HG03442 (cell line): ENCODE measurements around the gene PCDHGA1.
"Not testable (repeated sequence)": the region's sequence is repeated elsewhere in the genome, so short reads cannot be mapped to it uniquely, and the experiment has no call there.

Experiments used
- ATAC-seq: cut with Tn5 transposase; IDR thresholded peaks from one replicate; pipeline ENCODE4 v1.9.1; 2021; ENCODE audit warnings: mild to moderate bottlenecking, moderate library complexity; ENCODE audit not compliant: unreplicated experiment

PCDHGA1 gene

GRCh38 chr5:141345327-141345726 lies 15.0 kb downstream of the PCDHGA1 start:
- no peak for ATAC-seq

DNA sequence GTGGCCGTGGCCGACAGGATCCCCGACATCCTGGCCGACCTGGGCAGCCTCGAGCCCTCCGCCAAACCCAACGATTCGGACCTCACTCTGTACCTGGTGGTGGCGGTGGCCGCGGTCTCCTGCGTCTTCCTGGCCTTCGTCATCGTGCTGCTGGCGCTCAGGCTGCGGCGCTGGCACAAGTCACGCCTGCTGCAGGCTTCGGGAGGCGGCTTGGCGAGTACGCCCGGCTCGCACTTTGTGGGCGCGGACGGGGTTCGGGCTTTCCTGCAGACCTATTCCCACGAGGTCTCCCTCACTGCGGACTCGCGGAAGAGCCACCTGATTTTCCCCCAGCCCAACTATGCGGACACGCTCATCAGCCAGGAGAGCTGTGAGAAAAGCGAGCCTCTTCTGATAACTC lies 15.7 kb downstream of the PCDHGA1 start:
- ATAC-seq = not testable (repeated sequence)

- ATAC-seq = peak; percentile 63
Measured at GRCh38 chr5:141349917-141350619, 19.8 kb downstream of the PCDHGA1 start, which contains the start of gene PCDHGB1. Gene PCDHGB1 (plus strand): TSS chr5:141350099. CDS start chr5:141350261, 162 bp downstream.

DNA sequence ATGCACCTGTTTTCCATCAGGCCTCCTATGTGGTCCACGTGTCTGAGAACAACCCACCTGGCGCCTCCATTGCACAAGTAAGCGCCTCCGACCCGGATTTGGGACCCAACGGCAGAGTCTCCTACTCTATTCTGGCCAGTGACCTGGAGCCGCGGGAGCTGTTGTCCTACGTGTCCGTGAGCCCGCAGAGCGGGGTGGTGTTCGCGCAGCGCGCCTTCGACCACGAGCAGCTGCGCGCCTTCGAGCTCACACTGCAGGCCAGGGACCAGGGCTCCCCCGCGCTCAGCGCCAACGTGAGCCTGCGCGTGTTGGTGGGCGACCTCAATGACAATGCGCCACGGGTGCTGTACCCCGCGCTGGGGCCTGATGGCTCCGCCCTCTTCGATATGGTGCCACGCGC lies 21.3 kb downstream of the PCDHGA1 start:
- no peak for ATAC-seq

DNA sequence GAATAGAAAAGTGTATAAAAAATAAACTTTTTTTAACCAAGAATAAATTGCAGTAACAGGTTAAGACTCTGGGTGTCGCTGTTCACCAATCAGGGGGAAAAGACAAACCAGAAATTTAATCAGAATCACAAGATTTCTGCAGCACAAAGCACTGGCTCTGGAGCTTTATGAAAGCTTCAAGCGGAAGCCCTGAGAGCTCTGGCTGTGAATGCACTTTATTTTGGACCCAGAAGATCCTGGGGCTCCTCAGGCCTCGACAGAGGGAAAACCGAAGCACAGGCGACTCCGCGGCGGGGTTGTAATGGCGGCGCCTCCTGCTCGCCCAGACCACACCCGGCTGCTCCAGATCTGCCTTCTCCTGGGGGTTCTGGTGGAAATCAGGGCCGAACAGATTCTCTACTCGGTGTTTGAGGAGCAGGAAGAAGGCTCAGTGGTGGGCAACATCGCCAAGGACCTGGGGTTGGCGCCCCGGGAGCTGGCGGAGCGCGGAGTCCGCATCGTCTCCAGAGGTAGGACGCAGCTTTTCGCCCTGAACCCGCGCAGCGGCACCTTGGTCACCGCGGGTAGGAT lies 24.7 kb downstream of the PCDHGA1 start, which contains the start of gene PCDHGA4:
Gene PCDHGA4 (plus strand): TSS at position 122 of the 570 bp plus-strand sequence. CDS start 87 bp downstream, at position 209.
- no peak for ATAC-seq

- ATAC-seq = no peak
Measured at GRCh38 chr5:141355641-141356040, 25.3 kb downstream of the PCDHGA1 start.

DNA sequence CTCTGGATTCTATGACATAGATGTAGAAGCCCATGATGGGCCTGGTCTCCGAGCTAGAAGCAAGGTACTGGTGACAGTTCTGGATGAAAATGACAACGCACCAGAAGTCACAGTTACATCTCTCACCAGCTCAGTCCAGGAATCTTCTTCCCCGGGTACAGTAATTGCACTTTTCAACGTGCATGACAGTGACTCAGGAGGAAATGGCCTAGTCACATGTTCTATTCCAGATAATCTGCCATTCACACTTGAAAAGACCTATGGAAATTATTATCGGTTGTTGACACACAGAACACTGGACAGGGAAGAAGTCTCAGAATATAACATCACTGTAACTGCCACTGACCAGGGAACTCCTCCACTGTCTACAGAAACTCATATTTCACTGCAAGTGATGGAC lies 25.8 kb downstream of the PCDHGA1 start:
- no peak for ATAC-seq

- no peak for ATAC-seq
Measured at GRCh38 chr5:141356950-141357349, 26.6 kb downstream of the PCDHGA1 start.

DNA sequence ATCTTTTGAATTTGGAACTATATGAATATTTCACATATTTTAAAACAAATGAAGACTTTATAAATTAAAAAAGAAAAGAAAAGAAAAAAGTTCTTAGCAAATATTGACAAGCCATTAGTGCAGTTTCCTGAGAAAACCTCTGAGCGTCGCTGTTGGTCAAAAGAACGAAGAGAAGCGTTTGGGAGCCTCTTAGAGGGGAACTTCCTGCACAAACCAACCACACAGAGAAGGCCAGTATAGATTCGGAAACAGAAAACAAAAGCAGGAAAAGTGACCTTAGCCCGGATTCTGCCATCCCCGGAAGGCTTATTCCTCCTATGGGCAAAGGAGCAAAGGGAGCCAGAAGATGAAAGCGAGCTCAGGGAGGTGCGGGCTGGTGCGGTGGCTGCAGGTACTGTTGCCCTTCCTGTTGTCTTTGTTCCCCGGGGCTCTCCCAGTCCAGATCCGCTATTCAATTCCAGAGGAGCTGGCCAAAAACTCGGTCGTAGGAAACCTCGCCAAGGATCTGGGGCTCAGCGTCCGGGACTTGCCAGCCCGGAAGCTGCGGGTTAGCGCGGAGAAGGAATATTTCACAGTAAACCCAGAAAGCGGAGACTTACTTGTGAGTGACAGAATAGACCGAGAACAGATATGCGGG lies 29.6 kb downstream of the PCDHGA1 start, which contains the start of gene PCDHGB2:
Gene PCDHGB2 (plus strand): TSS at position 205 of the 637 bp plus-strand sequence. CDS start 142 bp downstream, at position 347.
- ATAC-seq = peak; percentile 93

DNA sequence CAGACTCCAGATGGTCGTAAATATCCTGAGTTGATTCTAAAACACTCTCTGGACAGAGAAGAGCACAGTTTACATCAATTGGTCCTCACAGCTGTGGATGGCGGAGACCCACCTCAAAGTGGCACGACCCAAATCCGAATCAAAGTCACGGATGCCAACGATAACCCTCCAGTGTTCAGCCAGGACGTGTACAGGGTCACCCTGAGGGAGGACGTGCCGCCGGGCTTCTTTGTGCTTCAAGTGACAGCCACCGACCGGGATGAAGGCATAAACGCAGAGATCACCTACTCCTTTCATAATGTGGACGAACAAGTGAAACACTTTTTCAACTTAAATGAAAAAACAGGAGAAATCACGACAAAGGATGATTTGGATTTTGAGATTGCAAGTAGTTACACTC lies 30.4 kb downstream of the PCDHGA1 start:
- no peak for ATAC-seq

DNA sequence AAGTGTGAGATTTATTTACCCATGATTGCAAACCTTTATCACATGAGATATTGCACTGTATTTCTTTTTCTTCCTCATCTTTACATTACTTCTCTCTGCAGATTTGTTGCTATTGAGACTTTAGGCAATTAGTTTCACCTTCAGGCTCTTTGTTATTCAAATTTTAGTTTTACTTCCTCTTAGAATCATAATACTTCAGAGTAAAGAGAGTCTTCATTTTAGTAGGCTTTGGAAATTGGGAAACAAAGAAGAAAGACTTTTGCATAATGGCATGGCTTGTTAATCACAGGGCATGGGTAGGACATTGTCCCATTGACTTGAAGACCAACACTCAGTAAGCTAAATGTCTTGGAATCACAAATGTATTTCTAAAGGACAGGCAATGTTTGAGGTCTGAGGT lies 32.4 kb downstream of the PCDHGA1 start:
- no peak for ATAC-seq

- no peak for ATAC-seq
Measured at GRCh38 chr5:141363952-141364660, 33.8 kb downstream of the PCDHGA1 start, which contains the start of gene PCDHGA5. Gene PCDHGA5 (plus strand): TSS chr5:141364162. CDS start chr5:141364331, 169 bp downstream.

DNA sequence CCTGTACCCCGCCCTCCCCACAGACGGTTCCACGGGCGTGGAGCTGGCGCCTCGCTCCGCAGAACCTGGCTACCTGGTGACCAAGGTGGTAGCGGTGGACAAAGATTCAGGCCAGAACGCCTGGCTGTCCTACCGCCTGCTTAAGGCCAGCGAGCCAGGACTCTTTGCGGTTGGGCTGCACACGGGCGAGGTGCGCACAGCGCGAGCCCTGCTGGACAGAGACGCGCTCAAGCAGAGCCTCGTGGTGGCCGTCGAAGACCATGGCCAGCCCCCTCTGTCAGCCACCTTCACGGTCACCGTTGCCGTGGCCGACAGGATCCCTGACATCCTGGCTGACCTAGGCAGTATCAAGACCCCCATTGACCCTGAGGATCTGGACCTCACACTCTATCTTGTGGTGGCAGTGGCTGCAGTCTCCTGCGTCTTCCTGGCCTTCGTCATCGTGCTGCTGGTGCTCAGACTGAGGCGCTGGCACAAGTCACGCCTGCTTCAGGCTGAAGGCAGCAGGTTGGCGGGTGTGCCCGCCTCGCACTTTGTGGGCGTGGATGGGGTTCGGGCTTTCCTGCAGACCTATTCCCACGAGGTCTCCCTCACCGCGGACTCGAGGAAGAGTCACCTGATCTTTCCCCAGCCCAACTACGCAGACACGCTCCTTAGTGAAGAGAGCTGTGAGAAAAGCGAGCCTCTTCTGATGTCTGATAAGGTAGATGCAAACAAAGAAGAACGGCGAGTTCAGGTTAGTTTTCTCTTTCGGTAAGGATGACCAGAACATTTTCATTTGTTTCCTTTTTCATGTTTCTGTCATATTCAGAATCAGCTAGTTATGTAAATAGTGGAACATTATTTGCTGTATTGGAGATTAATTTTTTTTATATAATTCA lies 35.9 kb downstream of the PCDHGA1 start:
- no peak for ATAC-seq

- ATAC-seq = peak; percentile 64
Measured at GRCh38 chr5:141369994-141370848, 39.9 kb downstream of the PCDHGA1 start, which contains the start of gene PCDHGB3. Gene PCDHGB3 (plus strand): TSS chr5:141370242. CDS start chr5:141370395, 153 bp downstream.

DNA sequence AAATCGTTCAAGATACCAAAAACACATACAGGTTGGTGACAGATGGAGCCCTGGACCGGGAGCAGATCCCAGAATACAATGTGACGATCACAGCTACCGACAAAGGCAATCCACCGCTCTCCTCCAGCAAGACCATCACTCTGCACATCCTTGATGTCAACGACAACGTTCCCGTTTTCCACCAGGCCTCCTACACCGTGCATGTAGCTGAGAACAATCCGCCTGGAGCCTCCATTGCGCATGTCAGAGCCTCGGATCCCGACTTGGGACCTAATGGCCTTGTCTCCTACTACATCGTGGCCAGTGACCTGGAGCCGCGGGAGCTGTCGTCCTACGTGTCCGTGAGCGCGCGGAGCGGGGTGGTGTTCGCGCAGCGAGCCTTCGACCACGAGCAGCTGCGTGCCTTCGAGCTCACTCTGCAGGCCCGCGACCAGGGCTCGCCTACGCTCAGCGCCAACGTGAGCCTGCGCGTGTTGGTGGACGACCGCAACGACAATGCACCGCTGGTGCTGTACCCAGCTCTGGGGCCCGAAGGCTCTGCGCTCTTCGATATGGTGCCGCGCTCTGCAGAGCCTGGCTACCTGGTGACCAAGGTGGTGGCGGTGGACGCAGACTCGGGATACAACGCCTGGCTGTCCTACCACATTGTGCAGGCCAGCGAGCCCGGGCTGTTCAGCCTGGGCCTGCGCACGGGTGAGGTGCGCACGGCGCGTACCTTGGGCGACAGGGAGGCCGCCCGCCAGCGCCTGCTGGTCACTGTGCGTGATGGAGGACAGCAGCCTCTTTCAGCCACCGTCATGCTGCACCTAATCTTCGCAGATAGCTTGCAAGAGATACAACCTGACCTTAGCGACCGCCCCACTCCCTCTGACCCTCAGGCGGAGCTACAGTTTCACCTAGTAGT lies 41.5 kb downstream of the PCDHGA1 start:
- no peak for ATAC-seq

DNA sequence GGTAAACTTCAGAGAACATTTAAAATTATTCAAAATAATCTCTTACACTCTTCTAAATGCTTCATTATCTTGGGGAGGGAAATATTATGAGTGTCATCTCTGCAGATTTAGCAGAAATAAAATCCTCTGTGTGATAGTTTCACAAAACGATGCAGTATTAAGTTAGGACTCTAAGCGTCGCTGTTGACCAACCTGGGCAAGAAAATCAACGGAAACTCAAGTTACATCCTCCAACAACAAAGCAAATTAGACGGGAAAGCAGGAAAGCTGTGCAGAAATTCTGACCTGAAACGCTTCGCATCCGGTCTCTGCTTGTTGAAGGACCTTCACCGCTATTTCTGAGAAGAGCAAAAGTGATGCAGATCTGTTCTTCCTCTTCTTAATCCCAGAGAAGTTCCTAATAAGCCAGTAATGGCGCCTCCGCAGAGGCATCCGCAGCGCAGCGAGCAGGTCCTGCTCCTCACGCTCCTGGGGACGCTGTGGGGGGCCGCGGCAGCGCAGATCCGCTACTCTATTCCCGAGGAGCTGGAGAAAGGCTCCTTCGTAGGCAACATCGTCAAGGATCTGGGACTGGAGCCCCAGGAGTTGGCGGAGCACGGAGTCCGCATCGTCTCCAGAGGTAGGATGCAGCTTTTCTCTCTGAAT lies 43.5 kb downstream of the PCDHGA1 start, which contains the start of gene PCDHGA6:
Gene PCDHGA6 (plus strand): TSS at position 219 of the 645 bp plus-strand sequence. CDS start 193 bp downstream, at position 412.
- ATAC-seq = no peak

DNA sequence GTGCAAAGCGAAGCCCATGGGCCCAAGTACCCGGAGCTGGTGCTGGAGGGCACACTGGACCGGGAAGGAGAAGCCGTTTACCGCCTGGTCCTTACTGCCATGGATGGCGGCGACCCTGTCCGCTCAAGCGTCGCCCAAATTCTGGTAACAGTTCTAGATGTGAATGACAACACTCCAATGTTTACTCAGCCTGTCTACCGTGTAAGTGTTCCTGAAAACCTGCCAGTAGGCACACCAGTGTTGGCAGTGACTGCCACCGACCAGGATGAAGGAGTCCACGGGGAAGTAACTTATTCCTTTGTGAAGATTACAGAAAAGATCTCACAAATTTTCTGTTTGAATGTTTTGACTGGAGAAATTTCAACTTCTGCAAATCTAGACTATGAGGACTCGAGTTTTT lies 44.3 kb downstream of the PCDHGA1 start:
- ATAC-seq = no peak
